Activated gamma-delta T cell (primary cell): ENCODE measurements around the gene TNNC2.
A peak's percentile ranks its signal among the peaks of the same experiment; 100 is the strongest.
"Not testable (repeated sequence)": the region's sequence is repeated elsewhere in the genome, so short reads cannot be mapped to it uniquely, and the experiment has no call there.

ENCODE experiments used
- DNase-seq: peaks from one replicate; lab custom pipeline; 2025; lab: John Stamatoyannopoulos, UW

Gene TNNC2

DNA sequence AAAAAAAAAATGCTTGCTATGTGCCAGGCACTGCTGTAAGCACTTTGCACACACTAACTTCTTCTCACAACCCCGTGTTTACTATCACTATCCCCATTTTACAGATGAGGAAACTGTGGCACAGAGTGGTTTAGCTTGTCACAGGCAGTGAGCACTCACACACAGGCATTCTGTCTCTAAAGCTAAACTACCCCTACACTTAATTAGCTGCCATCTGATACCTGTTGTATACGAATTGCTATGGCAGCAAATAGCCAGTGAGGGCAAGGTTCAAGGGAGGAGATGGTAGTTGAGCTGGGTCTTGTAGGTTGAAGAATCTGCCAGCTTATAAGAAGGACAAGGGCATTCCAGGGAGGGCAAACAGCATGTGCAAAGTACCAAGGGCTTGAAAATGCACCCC lies 5.2 kb downstream of the TNNC2 start:
- DNase-seq: no peak

- no peak for DNase-seq
Observed at GRCh38 chr20:45819466-45819865, 7.6 kb downstream of the TNNC2 start.

GRCh38 chr20:45818239-45818638 lies 8.9 kb downstream of the TNNC2 start:
- no peak for DNase-seq

DNA sequence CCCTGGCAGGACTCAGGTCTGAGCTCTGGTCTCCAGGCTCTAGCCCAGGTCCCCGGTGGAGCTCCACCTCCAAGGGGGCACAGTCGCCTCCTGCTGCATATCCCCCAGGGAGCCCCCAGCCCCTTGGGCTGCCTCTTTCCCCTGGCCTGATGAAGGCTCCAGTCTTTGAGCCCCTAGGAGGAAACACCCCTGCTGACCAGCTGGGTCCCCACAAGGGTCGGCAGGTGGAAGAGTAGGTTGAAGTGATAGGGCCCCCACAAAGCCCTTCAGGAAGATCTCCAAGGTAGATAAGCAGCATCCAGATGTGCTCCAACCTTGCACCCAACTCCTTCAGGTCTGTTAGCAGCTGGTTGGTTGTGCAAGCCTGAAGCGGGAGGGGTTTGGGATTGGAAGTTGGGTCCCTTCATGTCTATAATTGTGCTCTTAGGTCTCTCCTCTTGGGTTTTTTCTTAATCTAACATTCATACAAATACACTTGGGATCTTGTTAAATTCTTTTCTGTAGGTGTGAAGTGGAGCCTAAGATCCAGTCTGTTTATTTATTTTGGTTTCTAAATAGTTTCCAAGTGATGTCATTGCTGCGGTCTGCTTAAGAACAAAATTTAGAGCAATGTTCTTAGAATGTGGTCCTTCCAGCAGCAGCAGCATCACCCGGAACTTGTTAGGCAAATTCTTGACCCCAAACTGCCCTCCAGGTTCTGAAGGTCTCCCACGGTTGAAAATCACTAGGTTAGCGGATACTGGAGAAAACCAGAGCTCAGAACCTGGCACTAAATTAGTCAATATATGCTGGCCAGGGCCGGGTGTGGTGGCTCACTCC lies 9.5 kb downstream of the TNNC2 start:
- no peak for DNase-seq

GRCh38 chr20:45816951-45817350 lies 10.2 kb downstream of the TNNC2 start:
- DNase-seq: no peak

- DNase-seq: no peak
Observed at GRCh38 chr20:45814314-45814713, 12.8 kb downstream of the TNNC2 start.

DNA sequence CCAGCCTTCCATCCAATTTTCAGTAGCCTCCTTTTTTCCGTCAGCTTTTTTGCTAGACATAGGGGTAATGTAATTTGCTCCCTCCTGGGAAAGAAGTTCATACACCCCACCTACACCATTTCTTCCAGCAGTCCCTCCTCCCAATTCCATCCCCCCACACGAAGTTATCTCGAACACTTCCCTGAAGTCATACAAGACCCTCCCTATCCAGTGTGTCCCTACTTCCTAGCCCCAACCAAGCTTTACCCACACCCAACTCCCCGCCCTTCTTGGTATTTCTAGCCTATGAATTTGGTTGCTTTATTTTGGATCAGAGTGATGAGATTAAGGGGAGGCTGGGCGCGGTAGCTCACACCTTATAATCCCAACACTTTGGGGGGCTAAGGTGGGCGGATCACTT lies 13.6 kb downstream of the TNNC2 start:
- no peak for DNase-seq

- DNase-seq: no peak
Observed at GRCh38 chr20:45813006-45813340, 14.1 kb downstream of the TNNC2 start.

- peak; percentile 62 for DNase-seq
Observed at GRCh38 chr20:45812157-45813005, 14.7 kb downstream of the TNNC2 start, which contains the start of gene UBE2C. TSS of gene UBE2C (plus strand) at chr20:45812644. CDS start at chr20:45812696, 52 bp downstream.

DNA sequence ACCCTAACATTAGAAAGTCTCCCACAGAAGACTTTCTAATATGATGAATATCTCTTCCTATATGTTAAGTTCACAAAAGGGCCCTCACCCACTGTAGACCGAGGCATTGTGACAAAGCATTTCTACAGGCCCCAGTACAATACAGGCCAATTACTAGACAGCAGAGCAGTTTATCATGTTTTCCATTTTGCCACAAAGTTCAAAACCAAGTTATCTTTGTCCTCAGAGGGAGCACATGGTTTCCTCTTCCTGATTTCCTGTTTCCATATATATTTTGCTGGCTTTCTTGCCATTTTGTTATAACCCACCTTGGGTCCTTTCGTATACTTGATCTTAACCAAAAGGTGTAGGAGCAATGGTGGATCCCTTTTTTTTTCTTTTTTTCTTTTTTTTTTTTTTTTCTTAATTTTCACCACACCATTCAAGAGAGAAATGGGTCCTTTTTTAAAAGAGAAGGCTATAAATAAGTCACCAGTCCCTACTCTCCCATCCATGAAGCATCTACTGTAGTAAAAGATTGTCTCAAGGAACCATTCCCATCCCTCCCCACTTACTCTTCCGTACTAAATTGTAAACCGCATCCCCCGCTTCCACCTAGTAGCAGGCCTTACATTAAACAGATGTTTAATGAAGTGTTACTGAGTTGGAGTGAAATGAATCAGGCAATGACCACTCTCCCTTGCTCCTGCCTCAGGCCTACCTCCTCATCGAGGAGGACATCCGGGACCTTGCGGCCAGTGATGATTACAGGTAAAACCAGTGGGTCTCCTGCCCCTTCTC lies 16.7 kb downstream of the TNNC2 start:
- no peak for DNase-seq

DNA sequence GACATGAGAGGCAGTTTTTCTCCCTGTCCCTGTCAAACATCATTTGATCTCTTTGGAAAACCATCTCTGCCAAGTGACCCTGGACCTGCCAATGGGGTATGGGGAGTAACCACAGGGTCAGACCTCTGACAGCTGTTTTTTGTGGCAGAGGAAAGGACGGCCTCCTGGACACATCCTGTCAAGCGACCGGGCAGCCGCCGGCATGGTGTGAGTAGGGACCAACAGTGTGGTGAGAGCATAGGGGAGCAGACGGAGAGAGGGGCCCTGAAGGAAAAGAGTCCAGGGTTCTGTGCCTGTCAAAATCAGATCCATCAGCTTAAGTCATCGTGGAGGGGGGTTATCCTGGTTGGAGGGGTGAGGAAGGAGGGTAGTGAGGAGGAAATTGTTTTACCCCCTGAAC lies 25.3 kb downstream of the TNNC2 start:
- DNase-seq: no peak

DNA sequence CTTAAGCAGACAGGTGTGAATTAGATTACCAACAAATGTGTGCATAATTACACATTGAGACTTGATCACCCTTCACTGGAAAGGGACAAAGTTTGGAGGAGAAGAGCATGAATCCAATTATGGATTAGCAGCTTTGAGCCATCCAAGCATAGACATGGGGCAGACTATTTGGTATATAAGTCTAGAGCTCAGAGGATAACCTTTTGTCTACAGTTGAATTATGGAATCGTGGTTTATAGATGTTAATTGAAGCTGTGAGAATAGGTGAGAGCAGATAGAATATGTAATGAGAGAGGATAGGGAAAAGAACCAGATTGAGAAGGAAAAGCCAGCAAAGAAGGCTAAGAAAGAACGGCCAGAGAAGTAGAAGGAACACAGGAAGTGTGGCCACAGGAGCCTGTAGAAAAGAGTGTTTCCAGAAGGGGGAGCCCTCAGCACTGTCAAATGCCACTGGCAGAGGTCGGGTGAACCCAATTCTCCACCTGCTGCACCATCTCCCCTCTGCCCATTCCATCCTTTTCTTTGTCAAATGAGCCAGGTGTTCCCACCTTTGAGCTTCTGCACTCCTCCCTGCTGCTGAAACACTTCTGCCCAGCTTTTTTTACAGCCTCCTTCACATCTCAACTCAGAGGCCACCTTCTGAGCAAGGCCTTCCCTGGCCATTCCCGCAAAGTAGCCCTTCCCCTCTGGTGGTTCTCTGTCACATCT lies 28.0 kb downstream of the TNNC2 start:
- no peak for DNase-seq

DNA sequence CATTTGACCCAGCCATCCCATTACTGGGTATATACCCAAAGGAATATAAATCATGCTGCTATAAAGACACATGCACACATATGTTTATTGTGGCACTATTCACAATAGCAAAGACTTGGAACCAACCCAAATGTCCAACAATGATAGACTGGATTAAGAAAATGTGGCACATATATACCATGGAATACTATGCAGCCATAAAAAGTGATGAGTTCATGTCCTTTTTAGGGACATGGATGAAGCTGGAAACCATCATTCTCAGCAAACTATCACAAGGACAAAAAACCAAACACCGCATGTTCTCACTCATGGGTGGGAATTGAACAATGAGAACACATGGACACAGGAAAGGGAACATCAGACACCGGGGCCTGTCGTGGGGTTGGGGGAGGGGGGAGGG lies 29.2 kb downstream of the TNNC2 start:
- not testable (repeated sequence) for DNase-seq

DNA sequence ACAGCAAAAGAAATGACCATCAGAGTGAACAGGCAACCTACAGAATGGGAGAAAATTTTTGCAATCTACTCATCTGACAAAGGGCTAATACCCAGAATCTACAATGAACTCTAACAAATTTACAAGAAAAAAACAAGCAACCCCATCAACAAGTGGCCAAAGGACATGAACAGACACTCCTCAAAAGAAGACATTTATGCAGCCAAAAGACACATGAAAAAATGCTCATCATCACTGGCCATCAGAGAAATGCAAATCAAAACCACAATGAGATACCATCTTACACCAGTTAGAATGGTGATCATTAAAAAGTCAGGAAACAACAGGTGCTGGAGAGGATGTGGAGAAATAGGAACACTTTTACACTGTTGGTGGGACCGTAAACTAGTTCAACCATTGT lies 29.6 kb downstream of the TNNC2 start:
- not testable (repeated sequence) for DNase-seq

GRCh38 chr20:45796337-45797065 lies 30.6 kb downstream of the TNNC2 start:
- DNase-seq: no peak

- no peak for DNase-seq
Observed at GRCh38 chr20:45792317-45793118, 34.6 kb downstream of the TNNC2 start.

GRCh38 chr20:45788351-45788750 lies 38.8 kb downstream of the TNNC2 start:
- no peak for DNase-seq

DNA sequence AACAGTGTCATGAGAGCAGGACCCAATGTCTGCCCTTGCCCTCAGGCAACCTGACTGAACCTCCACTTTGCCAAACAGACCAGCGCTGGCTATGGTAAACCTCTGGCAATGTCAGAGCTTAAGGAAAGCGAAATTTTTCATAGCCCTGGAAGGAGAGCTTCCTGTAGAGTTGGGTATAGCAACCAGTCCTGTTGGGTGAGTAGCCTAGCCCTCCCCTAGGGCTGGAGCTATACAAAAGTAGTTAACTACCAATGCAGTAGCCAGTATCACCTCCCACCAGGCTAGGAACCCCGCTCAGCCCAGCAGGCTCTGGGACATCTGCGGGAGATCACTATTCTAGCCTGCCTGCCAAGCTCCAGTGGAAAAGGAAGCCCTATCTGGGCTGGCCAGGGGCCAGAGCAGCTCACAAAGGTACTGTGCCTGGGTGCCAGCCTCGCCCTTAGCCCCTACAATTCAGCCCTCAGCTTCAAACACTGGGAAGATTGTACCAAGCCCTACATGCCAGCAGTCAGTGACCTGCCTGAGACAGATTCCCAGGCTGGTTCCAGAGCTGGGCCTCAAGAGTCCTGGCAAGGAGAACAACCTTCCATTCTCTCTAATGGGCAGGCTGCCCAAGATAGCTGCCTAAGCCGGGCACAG lies 43.3 kb downstream of the TNNC2 start:
- no peak for DNase-seq

- DNase-seq: no peak
Observed at GRCh38 chr20:45782890-45783289, 44.2 kb downstream of the TNNC2 start.
